Activated T-cell treated with anti-CD3 and anti-CD28 coated beads, Interleukin-2, amount 50 U/mL, for 24 hours (primary cell): Measurements from ENCODE around the gene MEI1.

ENCODE experiments used
- DNase-seq: peaks from one replicate; pipeline ENCODE4 v3.0.0-alpha.2; 2020
- H3K27ac Mint-ChIP-seq: 2 replicates; pipeline ENCODE4 v1.8.0; 2020; ENCODE audit warnings: mild to moderate bottlenecking, mixed read lengths
- H3K27me3 Mint-ChIP-seq: 2 replicates; pipeline ENCODE4 v1.8.0; 2020; ENCODE audit warnings: mixed read lengths
- H3K36me3 Mint-ChIP-seq: 2 replicates; pipeline ENCODE4 v1.8.0; 2020; ENCODE audit warnings: low read depth, mixed read lengths
- H3K4me1 Mint-ChIP-seq: 2 replicates; pipeline ENCODE4 v1.8.0; 2020; ENCODE audit warnings: low read depth, mixed read lengths
- H3K4me3 Mint-ChIP-seq: 2 replicates; pipeline ENCODE4 v1.8.0; 2020; ENCODE audit warnings: mild to moderate bottlenecking, moderate library complexity, mixed read lengths
- H3K9me3 Mint-ChIP-seq: 2 replicates; pipeline ENCODE4 v1.8.0; 2020; ENCODE audit warnings: mixed read lengths

MEI1 gene

DNA sequence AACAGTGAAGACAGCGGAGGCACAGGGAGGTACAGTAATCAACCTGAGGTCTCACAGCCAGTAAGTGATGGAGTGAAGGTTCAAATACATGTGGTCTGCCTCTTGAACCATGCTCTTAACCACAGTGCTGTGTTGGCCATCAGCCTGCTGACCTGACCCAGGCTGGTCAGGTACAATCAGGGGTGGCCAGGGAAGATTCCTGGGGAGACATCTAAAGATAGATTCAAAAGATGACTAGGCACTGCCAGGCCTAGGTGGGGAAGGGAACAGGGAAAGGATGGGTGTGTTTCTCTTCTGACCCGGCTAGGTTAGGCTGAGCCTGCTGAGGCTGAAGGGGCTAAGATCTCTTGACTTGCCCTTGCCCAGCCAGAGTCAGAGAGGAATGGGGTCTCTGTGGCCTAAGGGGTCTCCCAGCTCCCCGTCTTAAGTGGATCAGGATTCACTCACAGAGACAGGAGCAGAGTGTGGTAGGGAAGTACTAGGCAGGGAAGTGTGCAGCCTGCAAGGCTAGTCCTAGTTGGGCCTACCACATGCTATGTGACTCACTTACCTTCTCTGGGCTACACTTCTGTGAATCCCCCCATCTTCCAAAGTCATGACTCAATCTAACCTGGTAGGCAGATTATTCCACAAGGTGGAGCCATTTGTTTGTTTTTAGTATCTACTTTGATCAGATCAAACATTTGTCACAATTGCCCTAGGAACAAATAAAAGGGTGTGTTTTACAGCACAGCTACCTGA lies 123.2 kb downstream of the MEI1 start:
- Mint-ChIP-seq H3K27ac (peak overlapping the region; percentile 93), H3K27me3 (no peaks in the 10 kb centered on the region), H3K36me3 (peaks cover 65% of the 10 kb centered on the region), H3K4me1 (peaks cover 35% of the 10 kb centered on the region), H3K9me3 (no peaks in the 10 kb centered on the region), H3K4me3 (no peak overlapping the region)
- DNase-seq, result peak; percentile 68

DNA sequence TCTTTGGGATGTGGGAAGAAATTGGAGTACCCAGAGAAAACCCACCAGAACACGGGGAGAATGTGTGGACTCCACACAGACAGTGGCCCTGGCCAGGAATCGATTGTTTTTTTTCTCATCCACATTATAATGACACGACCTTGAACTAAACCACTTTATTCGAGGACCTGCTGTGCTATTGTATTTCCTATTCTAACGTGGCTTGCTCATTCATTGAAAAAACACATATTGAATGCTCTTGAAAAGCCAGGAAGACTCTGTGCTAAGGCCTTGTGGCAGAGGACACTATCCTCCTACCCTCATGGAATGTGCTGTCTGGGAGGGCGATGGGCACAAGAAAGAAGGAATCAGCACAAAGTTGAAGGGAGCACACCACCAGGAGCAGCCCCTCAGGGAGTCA lies 124.5 kb downstream of the MEI1 start:
- H3K27me3 Mint-ChIP-seq, result no peaks in the 10 kb centered on the region
- peaks cover 62% of the 10 kb centered on the region for H3K36me3 Mint-ChIP-seq
- peaks cover 43% of the 10 kb centered on the region for H3K4me1 Mint-ChIP-seq
- no peak overlapping the region for H3K4me3 Mint-ChIP-seq
- no peak for DNase-seq
- no peaks in the 10 kb centered on the region for H3K9me3 Mint-ChIP-seq
- H3K27ac Mint-ChIP-seq, result peak overlapping the region; percentile 75

GRCh38 chr22:41825376-41825775 lies 126.1 kb downstream of the MEI1 start:
- H3K27me3 Mint-ChIP-seq, result no peaks in the 10 kb centered on the region
- H3K9me3 Mint-ChIP-seq, result no peaks in the 10 kb centered on the region
- H3K4me3 Mint-ChIP-seq, result no peak overlapping the region
- no peak for DNase-seq
- H3K36me3 Mint-ChIP-seq, result peaks cover 56% of the 10 kb centered on the region
- peak overlapping the region; percentile 45 for H3K27ac Mint-ChIP-seq
- H3K4me1 Mint-ChIP-seq, result peaks cover 49% of the 10 kb centered on the region

GRCh38 chr22:41826021-41826420 lies 126.7 kb downstream of the MEI1 start:
- no peak for DNase-seq
- Mint-ChIP-seq H3K27me3 (no peaks in the 10 kb centered on the region), H3K4me1 (peaks cover 51% of the 10 kb centered on the region), H3K27ac (no peak overlapping the region), H3K9me3 (no peaks in the 10 kb centered on the region), H3K36me3 (peaks cover 54% of the 10 kb centered on the region), H3K4me3 (no peak overlapping the region)

GRCh38 chr22:41826430-41827383 lies 127.4 kb downstream of the MEI1 start:
- Mint-ChIP-seq H3K4me3 (no peak overlapping the region), H3K27me3 (no peaks in the 10 kb centered on the region)

DNA sequence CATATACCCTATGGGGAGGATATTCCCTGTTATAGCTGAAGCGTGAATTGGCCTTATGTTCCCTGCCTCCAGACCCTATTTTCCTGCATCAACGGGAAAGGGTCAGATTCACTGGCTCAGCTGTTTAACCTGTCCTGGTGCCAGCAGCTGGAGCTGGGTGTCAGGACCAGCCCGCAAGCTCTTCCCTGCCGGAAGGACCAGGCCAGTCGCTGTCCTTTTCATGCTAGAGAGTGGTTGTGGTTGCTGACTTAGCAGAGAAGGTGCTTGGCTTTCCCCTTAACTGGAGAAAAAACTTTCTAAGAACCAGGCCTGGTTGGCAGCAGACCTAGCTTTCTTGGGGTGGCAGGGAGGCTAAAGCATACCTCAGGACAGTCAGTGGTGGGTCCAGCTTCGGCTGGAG lies 128.4 kb downstream of the MEI1 start:
- Mint-ChIP-seq H3K27ac (peak overlapping the region; percentile 28), H3K27me3 (no peaks in the 10 kb centered on the region), H3K9me3 (no peaks in the 10 kb centered on the region), H3K4me1 (peaks cover 55% of the 10 kb centered on the region), H3K4me3 (no peak overlapping the region), H3K36me3 (peaks cover 60% of the 10 kb centered on the region)
- no peak for DNase-seq

More at GRCh38 chr22:41826430-41827383, 127.4 kb downstream of the MEI1 start:
- Mint-ChIP-seq H3K9me3 (no peaks in the 10 kb centered on the region), H3K27ac (peak overlapping the region; percentile 19), H3K4me1 (peaks cover 55% of the 10 kb centered on the region), H3K36me3 (peaks cover 57% of the 10 kb centered on the region)
- DNase-seq, result no peak

DNA sequence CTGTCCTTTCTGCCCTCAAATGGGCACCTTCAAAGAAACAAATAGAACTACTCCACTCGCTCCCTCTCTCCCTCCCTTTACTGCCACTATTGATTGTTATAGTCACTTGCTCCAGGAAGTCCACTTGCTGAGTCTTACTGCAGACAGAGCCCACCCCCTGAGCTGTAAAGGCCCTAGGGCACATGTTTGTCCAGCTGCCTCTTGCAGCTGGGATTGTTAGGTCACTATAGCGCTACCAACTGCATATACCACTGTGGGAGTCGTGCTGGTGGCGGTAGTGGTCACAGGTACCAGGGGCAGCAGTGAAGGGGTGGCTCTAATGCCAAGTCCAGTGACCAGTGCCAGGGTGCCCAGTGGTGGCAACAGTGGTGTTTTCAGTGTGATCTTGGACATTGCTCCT lies 129.2 kb downstream of the MEI1 start:
- peaks cover 56% of the 10 kb centered on the region for H3K36me3 Mint-ChIP-seq
- no peak for DNase-seq
- no peak overlapping the region for H3K4me3 Mint-ChIP-seq
- no peaks in the 10 kb centered on the region for H3K27me3 Mint-ChIP-seq
- H3K4me1 Mint-ChIP-seq, result peaks cover 48% of the 10 kb centered on the region
- H3K9me3 Mint-ChIP-seq, result no peaks in the 10 kb centered on the region
- peak overlapping the region; percentile 28 for H3K27ac Mint-ChIP-seq

DNA sequence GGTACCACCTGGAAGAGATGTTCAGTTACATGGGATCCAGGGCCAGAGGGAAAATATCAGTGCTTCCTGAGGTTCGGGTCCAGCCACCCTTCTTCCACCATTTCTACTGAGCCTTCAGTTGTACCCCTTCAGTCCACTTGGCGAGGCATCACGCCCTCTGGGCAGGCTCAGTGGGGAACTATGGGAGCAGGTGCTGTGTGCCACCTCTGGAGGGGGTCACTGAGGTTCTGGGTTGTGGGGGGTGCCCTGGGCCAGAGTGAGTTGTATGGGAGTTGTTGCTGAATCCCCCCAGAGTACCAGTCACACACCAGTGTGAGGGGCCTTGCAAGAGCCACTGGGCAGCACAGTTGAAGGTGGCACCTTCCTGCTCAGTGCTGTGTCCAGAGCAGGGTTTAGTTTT lies 130.9 kb downstream of the MEI1 start:
- H3K27me3 Mint-ChIP-seq, result no peaks in the 10 kb centered on the region
- no peak for DNase-seq
- H3K36me3 Mint-ChIP-seq, result peaks cover 56% of the 10 kb centered on the region
- H3K4me3 Mint-ChIP-seq, result no peak overlapping the region
- H3K27ac Mint-ChIP-seq, result peak overlapping the region; percentile 44
- no peaks in the 10 kb centered on the region for H3K9me3 Mint-ChIP-seq
- peaks cover 48% of the 10 kb centered on the region for H3K4me1 Mint-ChIP-seq

DNA sequence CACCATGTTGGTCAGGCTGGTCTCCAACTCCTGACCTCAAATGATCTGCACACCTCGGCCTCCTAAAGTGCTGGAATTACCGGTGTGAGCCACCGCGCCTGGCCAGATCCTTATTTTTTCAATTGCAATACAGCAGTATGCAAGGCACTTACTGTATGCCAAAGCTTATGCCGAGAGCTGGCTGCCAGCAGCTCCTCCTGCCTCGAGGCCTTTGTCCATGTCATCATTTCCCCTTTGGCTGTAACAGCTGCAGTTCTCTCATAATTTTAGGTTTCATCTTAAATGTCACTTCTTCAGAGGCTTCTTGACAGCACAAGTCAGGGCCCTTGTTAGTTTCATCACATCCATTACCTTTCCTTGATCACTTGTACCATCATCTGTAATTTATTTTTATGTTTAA lies 132.1 kb downstream of the MEI1 start:
- Mint-ChIP-seq H3K4me1 (peaks cover 57% of the 10 kb centered on the region), H3K4me3 (peak overlapping the region; percentile 98)

GRCh38 chr22:41831828-41832552 lies 132.7 kb downstream of the MEI1 start:
- no peak for DNase-seq
- Mint-ChIP-seq H3K4me3 (peak overlapping the region; percentile 98), H3K27ac (peak overlapping the region; percentile 100), H3K27me3 (no peaks in the 10 kb centered on the region), H3K9me3 (no peaks in the 10 kb centered on the region), H3K36me3 (peaks cover 55% of the 10 kb centered on the region), H3K4me1 (peaks cover 63% of the 10 kb centered on the region)

More for the DNA sequence above, 132.1 kb downstream of the MEI1 start:
- DNase-seq, result no peak
- Mint-ChIP-seq H3K27ac (peak overlapping the region; percentile 100), H3K9me3 (no peaks in the 10 kb centered on the region), H3K36me3 (peaks cover 55% of the 10 kb centered on the region), H3K27me3 (no peaks in the 10 kb centered on the region)

DNA sequence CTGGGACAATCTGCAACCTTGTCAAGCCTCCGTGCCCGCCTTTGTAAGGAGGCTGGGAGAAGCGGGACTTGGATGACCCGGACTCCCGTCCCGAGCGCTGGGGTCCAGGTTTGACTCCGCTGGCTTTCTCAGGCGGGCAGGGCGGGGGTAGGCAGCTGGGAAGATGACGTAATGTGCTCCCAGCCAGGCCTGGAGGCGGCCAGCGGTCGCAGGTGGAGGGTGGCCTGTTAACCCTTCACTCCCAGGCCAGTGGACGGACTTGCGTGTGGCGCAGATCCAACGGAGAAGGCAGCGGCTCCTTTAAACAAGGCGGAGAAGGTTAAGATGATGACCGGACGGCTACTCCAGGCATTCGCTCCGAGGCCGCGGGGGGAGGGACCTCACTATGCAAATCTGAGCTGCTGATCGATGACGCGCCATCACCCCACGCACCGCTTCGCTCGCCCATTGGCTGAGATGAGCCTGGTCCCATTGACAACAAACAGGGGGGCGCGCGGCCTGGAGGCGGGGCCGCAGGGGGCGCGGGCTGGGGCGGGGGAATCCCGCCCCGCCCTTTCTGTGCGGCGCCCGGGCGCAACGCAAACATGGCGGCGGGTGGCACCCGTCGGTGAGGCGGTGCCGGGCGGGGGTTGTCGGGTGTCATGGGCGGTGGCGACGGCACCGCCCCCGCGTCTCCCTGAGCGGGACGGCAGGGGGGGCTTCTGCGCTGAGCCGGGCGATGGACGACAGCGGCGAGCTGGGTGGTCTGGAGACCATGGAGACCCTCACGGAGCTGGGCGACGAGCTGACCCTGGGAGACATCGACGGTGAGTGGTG lies 133.5 kb downstream of the MEI1 start, which contains the start of gene SREBF2:
SREBF2 (plus strand) TSS at position 553 of the 816 bp plus-strand sequence; CDS start at position 719, 166 bp downstream.
- peaks cover 60% of the 10 kb centered on the region for H3K36me3 Mint-ChIP-seq
- peak; percentile 99 for DNase-seq

GRCh38 chr22:41833369-41834004 lies 134.2 kb downstream of the MEI1 start:
- Mint-ChIP-seq H3K36me3 (peaks cover 67% of the 10 kb centered on the region), H3K9me3 (no peaks in the 10 kb centered on the region)

More for the DNA sequence above, 133.5 kb downstream of the MEI1 start, which contains the start of gene SREBF2:
- H3K4me3 Mint-ChIP-seq, result peak within 1 kb of the TSS; percentile 98
- peaks cover 59% of the 10 kb centered on the region for H3K4me1 Mint-ChIP-seq
- H3K27ac Mint-ChIP-seq, result peak within 1 kb of the TSS; percentile 100
- H3K9me3 Mint-ChIP-seq, result no peaks in the 10 kb centered on the region
- H3K27me3 Mint-ChIP-seq, result no peaks in the 10 kb centered on the region

More at GRCh38 chr22:41833369-41834004, 134.2 kb downstream of the MEI1 start:
- Mint-ChIP-seq H3K4me3 (peak overlapping the region; percentile 98), H3K27ac (peak overlapping the region; percentile 96), H3K4me1 (peaks cover 60% of the 10 kb centered on the region), H3K27me3 (no peaks in the 10 kb centered on the region)
- peak; percentile 73 for DNase-seq
